HG03521 (cell line): Measurements from ENCODE around the gene TNFRSF21.
"Not testable (repeated sequence)": the region's sequence is repeated elsewhere in the genome, so short reads cannot be mapped to it uniquely, and the experiment has no call there.

Experiments used
- ATAC-seq: cut with Tn5 transposase; IDR thresholded peaks from one replicate; pipeline ENCODE4 v1.9.1; 2021; ENCODE audit warnings: mild to moderate bottlenecking, moderate library complexity; ENCODE audit not compliant: unreplicated experiment

TNFRSF21 gene

GRCh38 chr6:47290124-47290834 lies 19.4 kb downstream of the TNFRSF21 start:
- ATAC-seq = no peak

GRCh38 chr6:47288267-47289090 lies 21.2 kb downstream of the TNFRSF21 start:
- ATAC-seq = no peak

- no peak for ATAC-seq
Measured at GRCh38 chr6:47286301-47286700, 23.4 kb downstream of the TNFRSF21 start.

- no peak for ATAC-seq
Measured at GRCh38 chr6:47283993-47284392, 25.7 kb downstream of the TNFRSF21 start.

- no peak for ATAC-seq
Measured at GRCh38 chr6:47278545-47278944, 31.2 kb downstream of the TNFRSF21 start.

- no peak for ATAC-seq
Measured at GRCh38 chr6:47277702-47278101, 32.0 kb downstream of the TNFRSF21 start.

GRCh38 chr6:47276377-47276776 lies 33.3 kb downstream of the TNFRSF21 start:
- ATAC-seq = no peak

- ATAC-seq = no peak
Measured at GRCh38 chr6:47275640-47276039, 34.1 kb downstream of the TNFRSF21 start.

GRCh38 chr6:47275132-47275531 lies 34.6 kb downstream of the TNFRSF21 start:
- not testable (repeated sequence) for ATAC-seq

GRCh38 chr6:47268572-47269187 lies 41.0 kb downstream of the TNFRSF21 start:
- no peak for ATAC-seq

GRCh38 chr6:47267301-47267700 lies 42.4 kb downstream of the TNFRSF21 start:
- no peak for ATAC-seq

GRCh38 chr6:47265971-47266370 lies 43.7 kb downstream of the TNFRSF21 start:
- ATAC-seq = no peak

GRCh38 chr6:47264775-47265184 lies 44.9 kb downstream of the TNFRSF21 start:
- ATAC-seq = no peak

GRCh38 chr6:47263268-47263667 lies 46.4 kb downstream of the TNFRSF21 start:
- no peak for ATAC-seq

GRCh38 chr6:47262231-47262630 lies 47.5 kb downstream of the TNFRSF21 start:
- ATAC-seq = no peak

- ATAC-seq = no peak
Measured at GRCh38 chr6:47261191-47261590, 48.5 kb downstream of the TNFRSF21 start.

- no peak for ATAC-seq
Measured at GRCh38 chr6:47260021-47260420, 49.7 kb downstream of the TNFRSF21 start.

- ATAC-seq = no peak
Measured at GRCh38 chr6:47258724-47259347, 50.9 kb downstream of the TNFRSF21 start.

- no peak for ATAC-seq
Measured at GRCh38 chr6:47256981-47257730, 52.5 kb downstream of the TNFRSF21 start.

GRCh38 chr6:47256361-47256760 lies 53.3 kb downstream of the TNFRSF21 start:
- no peak for ATAC-seq

- no peak for ATAC-seq
Measured at GRCh38 chr6:47254906-47255305, 54.8 kb downstream of the TNFRSF21 start.
